GM19193 (cell line): ENCODE results near the gene MFSD2A.

ENCODE experiments used
- POLR2A ChIP-seq: IDR thresholded peaks from 4 replicates; pipeline ENCODE4 v1.6.1; 2011; ENCODE audit not compliant: insufficient read depth, insufficient read length; ENCODE audit errors: extremely low read depth

Gene MFSD2A

DNA sequence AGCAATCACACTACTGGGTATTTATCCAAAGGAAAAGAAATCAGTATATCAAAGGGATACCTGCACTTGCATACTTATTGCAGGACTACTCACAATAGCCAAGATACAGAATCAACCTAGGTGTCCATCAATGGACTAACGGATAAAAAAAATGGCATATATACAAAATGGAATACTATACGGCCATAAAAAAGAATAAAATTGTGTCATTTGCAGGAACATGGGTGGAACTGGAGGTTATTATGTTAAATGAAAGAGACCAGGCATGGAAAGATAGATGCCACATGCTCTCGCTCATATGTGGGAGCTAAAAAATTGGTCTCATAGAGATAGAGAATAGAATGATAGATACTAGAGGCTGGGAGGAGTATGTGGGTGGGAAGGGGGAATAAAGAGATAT lies 56.3 kb downstream of the MFSD2A start:
- TF ChIP-seq POLR2A = no peak

DNA sequence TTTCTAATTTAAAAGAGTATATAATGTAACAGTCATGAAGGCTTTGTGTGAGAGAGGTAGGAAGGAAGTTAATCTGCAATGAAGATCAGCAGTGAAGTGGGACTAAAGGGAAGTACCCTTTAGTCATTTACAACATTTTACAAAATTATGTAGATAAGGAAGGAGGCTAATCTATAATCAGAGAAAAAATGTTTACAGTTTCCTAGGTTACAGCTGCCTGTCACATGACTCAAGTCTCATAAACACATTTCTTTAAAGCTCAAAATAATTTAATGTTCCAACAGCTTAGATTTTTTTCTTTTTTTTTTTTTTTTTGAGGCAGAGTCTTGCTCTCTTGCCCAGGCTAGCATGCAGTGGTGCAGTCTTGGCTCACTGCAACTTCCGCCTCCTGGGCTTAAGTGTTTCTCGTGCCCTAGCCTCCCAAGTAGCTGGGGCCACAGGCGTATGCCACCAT lies 59.3 kb downstream of the MFSD2A start:
- TF ChIP-seq POLR2A = no peak

DNA sequence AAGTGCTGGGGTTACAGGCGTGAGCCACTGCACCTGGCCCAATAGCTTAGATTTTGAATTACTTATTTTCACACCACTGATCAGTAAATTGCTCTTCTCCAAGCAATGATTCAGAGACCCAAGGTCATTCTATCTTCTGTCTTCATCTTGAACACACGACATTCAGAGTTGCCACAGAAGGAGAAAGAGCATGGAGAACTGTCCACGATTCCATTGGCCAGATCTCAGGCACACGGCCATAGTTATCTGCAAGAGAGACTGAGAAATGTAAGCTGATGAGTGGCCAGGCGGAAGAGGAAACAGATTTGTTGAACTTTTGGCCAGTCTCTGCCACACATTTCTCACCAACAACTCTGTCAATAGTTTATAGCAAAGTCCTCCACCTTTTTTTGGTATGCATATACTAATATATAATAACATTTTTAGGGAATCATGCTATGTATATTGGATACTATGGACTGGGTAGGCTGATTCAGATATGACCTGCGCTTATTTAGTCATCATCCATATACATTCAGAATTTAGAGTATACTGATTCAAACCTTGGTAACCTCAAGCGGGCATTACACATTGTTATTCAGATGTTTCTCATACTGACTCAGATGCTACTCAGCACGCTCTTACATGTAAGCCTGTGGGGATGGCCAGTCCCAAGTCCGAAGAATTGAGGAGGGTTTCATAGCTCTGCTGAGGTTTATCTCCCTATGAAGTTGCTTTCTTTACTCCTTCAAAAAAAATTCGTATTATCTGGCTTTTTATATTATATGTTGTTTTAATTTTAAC lies 60.1 kb downstream of the MFSD2A start:
- no peak for TF ChIP-seq POLR2A

DNA sequence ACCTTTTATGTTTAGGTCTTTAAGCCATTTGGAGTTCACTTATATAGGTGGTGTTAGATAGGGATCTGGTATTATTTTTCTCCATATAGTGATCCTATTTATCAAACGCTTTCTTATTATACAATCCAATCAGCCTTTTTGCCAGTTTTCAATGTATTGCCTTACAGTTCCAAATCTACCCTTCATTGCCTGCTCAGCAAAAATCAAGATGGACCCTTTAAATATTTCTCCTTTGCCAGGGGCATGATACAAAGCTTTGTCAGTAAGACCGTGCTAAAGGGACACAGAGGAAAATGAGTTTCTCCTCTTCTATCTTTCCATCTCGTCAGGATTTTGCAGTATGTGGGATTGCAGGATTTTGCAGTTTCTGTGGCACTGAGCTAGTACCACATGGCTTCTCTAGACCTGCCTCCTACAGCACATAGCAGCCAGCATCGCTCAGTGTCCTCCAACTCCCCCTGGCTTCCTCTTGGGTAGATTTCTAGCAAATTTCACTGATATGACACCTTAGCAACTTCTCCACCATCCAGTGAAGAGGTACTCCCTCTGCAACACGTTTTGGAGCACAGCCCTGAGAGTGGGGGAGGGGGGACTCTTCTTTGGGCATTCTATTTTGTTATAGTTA lies 63.1 kb downstream of the MFSD2A start:
- TF ChIP-seq POLR2A = no peak
